ENCODE data around the gene HOXD1. TPM values are rescaled to one million over a fixed set of nuclear protein-coding genes. Genes with fewer than 3 reads are reported as not detected.

Gene HOXD1
- total RNA-seq, 1 donor from 2014 or later, result not detected

GRCh38 chr2:176187200-176187898 is 1.1 kb upstream of the HOXD1 start:
- Mint-ChIP-seq H3K4me3 (peak overlapping the region; percentile 83), H3K36me3 (ENCODE audit: low read depth) (no peaks in the 10 kb centered on the region), H3K27ac (no peak overlapping the region), H3K27me3 (peaks cover 64% of the 10 kb centered on the region), H3K4me1 (peaks cover 19% of the 10 kb centered on the region), H3K9me3 (no peaks in the 10 kb centered on the region)
- CTCF ChIA-PET, result no interaction called here
- DNase-seq, result no peak
- no peak for ATAC-seq (ENCODE audit: low read depth)
- POLR2A ChIA-PET, result no interaction called here
- no peak for TF ChIP-seq CTCF (IDR thresholded peaks at IDR 0.05)
- intact Hi-C loops (cut with micrococcal nuclease), result no loop called here

- peaks cover 56% of the 10 kb centered on the region for H3K27me3 Mint-ChIP-seq
- no peaks in the 10 kb centered on the region for H3K36me3 Mint-ChIP-seq (ENCODE audit: low read depth)
- TF ChIP-seq CTCF (IDR thresholded peaks at IDR 0.05), result no peak
- H3K27ac Mint-ChIP-seq, result no peak overlapping the region
- ATAC-seq (ENCODE audit: low read depth) (no peak), DNase-seq (no peak)
- ChIA-PET CTCF (interaction anchor here (1.3 kb wide), 1 partner anchor 8 kb away, joined by 3 read pairs; no protein-coding TSS in a partner anchor), POLR2A (no interaction called here)
- peak overlapping the region; percentile 64 for H3K4me3 Mint-ChIP-seq
- peaks cover 19% of the 10 kb centered on the region for H3K4me1 Mint-ChIP-seq
- intact Hi-C loops (cut with micrococcal nuclease), result no loop called here
- H3K9me3 Mint-ChIP-seq, result no peaks in the 10 kb centered on the region
Measured at GRCh38 chr2:176188774-176189680, 559 bp downstream of the HOXD1 start.

- DNase-seq (no peak), ATAC-seq (ENCODE audit: low read depth) (no peak)
- Mint-ChIP-seq H3K4me3 (peak overlapping the region; percentile 64), H3K36me3 (ENCODE audit: low read depth) (no peaks in the 10 kb centered on the region), H3K4me1 (peaks cover 19% of the 10 kb centered on the region), H3K27ac (no peak overlapping the region), H3K27me3 (peaks cover 54% of the 10 kb centered on the region), H3K9me3 (no peaks in the 10 kb centered on the region)
- CTCF ChIA-PET, result interaction anchor here (1.3 kb wide), 1 partner anchor 9 kb away, joined by 3 read pairs; no protein-coding TSS in a partner anchor
- no peak for TF ChIP-seq CTCF (IDR thresholded peaks at IDR 0.05)
- POLR2A ChIA-PET, result no interaction called here
- intact Hi-C loops (cut with micrococcal nuclease), result no loop called here
Measured at GRCh38 chr2:176189681-176190641, 1.5 kb downstream of the HOXD1 start.

GRCh38 chr2:176192351-176192750 is 3.9 kb downstream of the HOXD1 start:
- ChIA-PET CTCF (no interaction called here), POLR2A (no interaction called here)
- intact Hi-C loops (cut with micrococcal nuclease), result no loop called here
- no peak for ATAC-seq (ENCODE audit: low read depth)
- Mint-ChIP-seq H3K27me3 (peaks cover 54% of the 10 kb centered on the region), H3K27ac (no peak overlapping the region), H3K4me3 (no peak overlapping the region), H3K4me1 (peaks cover 18% of the 10 kb centered on the region), H3K36me3 (ENCODE audit: low read depth) (no peaks in the 10 kb centered on the region), H3K9me3 (no peaks in the 10 kb centered on the region)
- DNase-seq, result no peak
- TF ChIP-seq CTCF (IDR thresholded peaks at IDR 0.05), result no peak
